H9 (cell line): Measurements from ENCODE around the gene LIN54. TPM values are rescaled to one million over a fixed set of nuclear protein-coding genes. Genes with fewer than 3 reads are reported as not detected.

Experiments used
- DNase-seq: peaks from one replicate; pipeline ENCODE4 v3.0.0-alpha.2; 2017
- H2AFZ ChIP-seq: one replicate; pipeline ENCODE4 v1.6.1; 2013; ENCODE audit warnings: mild to moderate bottlenecking, low read length, control low read depth, moderate library complexity
- H2AK5ac ChIP-seq: 2 replicates; pipeline ENCODE4 v1.6.1; 2013; ENCODE audit warnings: low read length, control low read depth, mixed read lengths; ENCODE audit not compliant: insufficient read length
- H2BK120ac ChIP-seq: one replicate; pipeline ENCODE4 v1.6.1; 2013; ENCODE audit warnings: low read depth, mild to moderate bottlenecking, low read length, control low read depth, inconsistent platforms; ENCODE audit not compliant: poor library complexity, severe bottlenecking
- H2BK12ac ChIP-seq: 2 replicates; pipeline ENCODE4 v1.6.1; 2013; ENCODE audit warnings: low read length, control low read depth, mixed read lengths, low read depth; ENCODE audit not compliant: insufficient read length
- H2BK15ac ChIP-seq: 2 replicates; pipeline ENCODE4 v1.6.1; 2013; ENCODE audit warnings: low read depth, low read length, control low read depth
- H2BK20ac ChIP-seq: one replicate; pipeline ENCODE4 v1.6.1; 2013; ENCODE audit warnings: low read depth, mild to moderate bottlenecking, low read length, control low read depth, inconsistent platforms; ENCODE audit not compliant: poor library complexity, severe bottlenecking
- H2BK5ac ChIP-seq: 2 replicates; pipeline ENCODE4 v1.6.1; 2013; ENCODE audit warnings: low read length, control low read depth, mixed read lengths; ENCODE audit not compliant: insufficient read length
- H3K14ac ChIP-seq: 2 replicates; pipeline ENCODE4 v1.6.1; 2013; ENCODE audit warnings: low read length, control low read depth; ENCODE audit not compliant: insufficient read depth
- H3K18ac ChIP-seq: 2 replicates; pipeline ENCODE4 v1.6.1; 2013; ENCODE audit warnings: low read depth, mild to moderate bottlenecking, mixed read lengths, low read length, control low read depth; ENCODE audit not compliant: insufficient read length
- H3K23ac ChIP-seq: 2 replicates; pipeline ENCODE4 v1.6.1; 2013; ENCODE audit warnings: low read length, control low read depth, mixed read lengths, low read depth; ENCODE audit not compliant: insufficient read length
- H3K23me2 ChIP-seq: 2 replicates; pipeline ENCODE4 v1.6.1; 2013; ENCODE audit warnings: low read depth, mild to moderate bottlenecking, mixed read lengths, low read length, control low read depth; ENCODE audit not compliant: insufficient read length, poor library complexity, severe bottlenecking
- H3K27ac ChIP-seq: 2 replicates; pipeline ENCODE4 v1.5.1; 2013; ENCODE audit warnings: low read length, control low read depth, mixed read lengths, low read depth; ENCODE audit not compliant: insufficient read length
- H3K27me3 ChIP-seq: 2 replicates; pipeline ENCODE4 v1.6.1; 2013; ENCODE audit warnings: low read length, control low read depth, inconsistent platforms; ENCODE audit not compliant: insufficient read depth
- H3K4ac ChIP-seq: 2 replicates; pipeline ENCODE4 v1.6.1; 2013; ENCODE audit warnings: low read depth, mild to moderate bottlenecking, control low read depth, inconsistent platforms, low read length, moderate library complexity
- H3K4me1 ChIP-seq: 2 replicates; pipeline ENCODE4 v1.6.1; 2013; ENCODE audit warnings: low read length, control low read depth, inconsistent platforms; ENCODE audit not compliant: insufficient read depth
- H3K4me2 ChIP-seq: 2 replicates; pipeline ENCODE4 v1.6.1; 2013; ENCODE audit warnings: low read length, control low read depth, mixed read lengths; ENCODE audit not compliant: insufficient read length, insufficient read depth
- H3K56ac ChIP-seq: 2 replicates; pipeline ENCODE4 v1.6.1; 2013; ENCODE audit warnings: low read depth, mild to moderate bottlenecking, mixed read lengths, low read length, control low read depth; ENCODE audit not compliant: insufficient read length
- H3K79me1 ChIP-seq: 2 replicates; pipeline ENCODE4 v1.6.1; 2013; ENCODE audit warnings: low read depth, mild to moderate bottlenecking, moderate library complexity, low read length, control low read depth, inconsistent platforms; ENCODE audit not compliant: insufficient read depth, poor library complexity, severe bottlenecking
- H3K79me2 ChIP-seq: 2 replicates; pipeline ENCODE4 v1.6.1; 2013; ENCODE audit warnings: low read length, control low read depth, inconsistent platforms; ENCODE audit not compliant: insufficient read depth
- H3K9ac ChIP-seq: 2 replicates; pipeline ENCODE4 v1.6.1; 2013; ENCODE audit warnings: low read length, control low read depth, mixed read lengths; ENCODE audit not compliant: insufficient read length; ENCODE audit errors: extremely low read depth
- H3K9me3 ChIP-seq: one replicate; pipeline ENCODE4 v1.6.1; 2013; ENCODE audit warnings: low read depth, low read length, inconsistent platforms; ENCODE audit not compliant: control insufficient read depth
- H3T11ph ChIP-seq: one replicate; pipeline ENCODE4 v1.6.1; 2013; ENCODE audit warnings: mild to moderate bottlenecking, low read length, control low read depth, inconsistent platforms
- H4K20me1 ChIP-seq: one replicate; pipeline ENCODE4 v1.6.1; 2013; ENCODE audit not compliant: control insufficient read depth, insufficient read length, insufficient read depth
- H4K5ac ChIP-seq: 2 replicates; pipeline ENCODE4 v1.6.1; 2013; ENCODE audit warnings: low read depth, mild to moderate bottlenecking, mixed read lengths, low read length, control low read depth; ENCODE audit not compliant: insufficient read length
- H4K8ac ChIP-seq: replicated peaks from 2 replicates; pipeline ENCODE4 v1.6.1; 2013; ENCODE audit warnings: low read length, control low read depth, mixed read lengths, low read depth; ENCODE audit not compliant: insufficient read length
- H4K91ac ChIP-seq: 2 replicates; pipeline ENCODE4 v1.6.1; 2013; ENCODE audit warnings: low read depth, mild to moderate bottlenecking, moderate library complexity, mixed read lengths, low read length, control low read depth; ENCODE audit not compliant: insufficient read length
- H3K27ac Mint-ChIP-seq, 3 experiments: 2 replicates in 2 of 3; 3 replicates in 1 of 3; pipeline ENCODE4 v1.8.0; 2020 to 2021; ENCODE audit warnings: mixed read lengths in 3 of 3, mild to moderate bottlenecking in 1 of 3, moderate library complexity in 1 of 3
- H3K27me3 Mint-ChIP-seq: 2 replicates; pipeline ENCODE4 v1.8.0; 2021; ENCODE audit warnings: low read depth, mild to moderate bottlenecking, moderate library complexity, mixed read lengths
- H3K36me3 Mint-ChIP-seq, 3 experiments: 2 replicates in 2 of 3; 3 replicates in 1 of 3; pipeline ENCODE4 v1.8.0; 2020 to 2021; ENCODE audit warnings: low read depth in 3 of 3, mixed read lengths in 3 of 3; ENCODE audit not compliant: insufficient read depth in 1 of 3
- H3K4me1 Mint-ChIP-seq, 2 experiments: 2 replicates each; pipeline ENCODE4 v1.8.0; 2020; ENCODE audit warnings: mixed read lengths in 2 of 2
- H3K4me3 Mint-ChIP-seq, 2 experiments: 2 replicates in 1 of 2; 3 replicates in 1 of 2; pipeline ENCODE4 v1.8.0; 2020 to 2021; ENCODE audit warnings: mild to moderate bottlenecking in 2 of 2, mixed read lengths in 2 of 2, moderate library complexity in 1 of 2
- H3K9me3 Mint-ChIP-seq, 2 experiments: 2 replicates in 1 of 2; 3 replicates in 1 of 2; pipeline ENCODE4 v1.8.0; 2020; ENCODE audit warnings: mild to moderate bottlenecking in 2 of 2, mixed read lengths in 2 of 2, moderate library complexity in 1 of 2
- CTCF ChIP-seq: fragments of 200-600 bp; sonication (generic); conservative IDR thresholded peaks from 3 replicates; pipeline ENCODE4 v1.8.0; 2021; ENCODE audit warnings: antibody characterized with exemption, mild to moderate bottlenecking
- total RNA-seq: library from RNA; stranded (reverse); gene quantifications from 2 replicates; pipeline ENCODE4 v1.2.1, GENCODE V29; 2021

LIN54 gene
- total RNA-seq, 1 experiment from 2014 or later = 16.3 TPM

GRCh38 chr4:82885410-82885809 lies 125.2 kb downstream of the LIN54 start:
- H3K23ac ChIP-seq = no peak overlapping the region
- H3K9me3 ChIP-seq = no peaks in the 10 kb centered on the region
- H3K27ac ChIP-seq = no peak overlapping the region
- no peak overlapping the region for H2BK20ac ChIP-seq
- H3K23me2 ChIP-seq = no peaks in the 10 kb centered on the region
- H2BK120ac ChIP-seq = no peak overlapping the region
- no peak overlapping the region for H4K8ac ChIP-seq
- H3K14ac ChIP-seq = no peak overlapping the region
- H3K4me3 Mint-ChIP-seq = no peak overlapping the region
- no peak overlapping the region for H2BK15ac ChIP-seq
- H2BK12ac ChIP-seq = no peak overlapping the region
- peaks cover 5% of the 10 kb centered on the region for H3K79me1 ChIP-seq
- H4K91ac ChIP-seq = no peak overlapping the region
- peaks cover 4 to 13% of the 10 kb centered on the region in 2 experiments for H3K4me1 Mint-ChIP-seq
- no peak overlapping the region for H3K4me2 ChIP-seq
- H4K5ac ChIP-seq = no peak overlapping the region
- H3K27ac Mint-ChIP-seq = no peak overlapping the region
- no peak overlapping the region for H2AK5ac ChIP-seq
- no peaks in the 10 kb centered on the region for H3K9me3 Mint-ChIP-seq
- TF ChIP-seq CTCF = no peak
- H3K79me2 ChIP-seq = peaks cover 22% of the 10 kb centered on the region; the same call in 1 of the 2 replicates
- H3K18ac ChIP-seq = no peak overlapping the region
- H3K56ac ChIP-seq = no peak overlapping the region
- no peak overlapping the region for H2BK5ac ChIP-seq
- H3K4ac ChIP-seq = no peak overlapping the region
- no peak overlapping the region for H2AFZ ChIP-seq
- H3T11ph ChIP-seq = no peak overlapping the region
- H3K9ac ChIP-seq = no peak overlapping the region
- no peaks in the 10 kb centered on the region for H3K4me1 ChIP-seq
- no peaks in the 10 kb centered on the region for H3K27me3 ChIP-seq
- H3K27me3 Mint-ChIP-seq = no peaks in the 10 kb centered on the region
- DNase-seq = no peak
- H4K20me1 ChIP-seq = no peaks in the 10 kb centered on the region
- peaks cover 0 to 16% (median 9%) of the 10 kb centered on the region in 3 experiments; a peak in 4 of 7 replicates for H3K36me3 Mint-ChIP-seq

Other genes with a start within 250 kb of the LIN54 start
- 0.68 and 0.86 TPM in 2 replicates for gene SCD5, start 212.0 kb downstream of the LIN54 start, total RNA-seq
- gene SEC31A, start 119.7 kb downstream of the LIN54 start, total RNA-seq = 128 and 141 TPM in 2 replicates
- 14.6 and 14.8 TPM in 2 replicates for gene THAP9, start 110.1 kb downstream of the LIN54 start, total RNA-seq
- 39.3 and 39.9 TPM in 2 replicates for gene COPS4, start 24.4 kb upstream of the LIN54 start, total RNA-seq
- 0.90 and 1.6 TPM in 2 replicates for gene PLAC8, start 103.9 kb upstream of the LIN54 start, total RNA-seq